HCT116 (cell line): ENCODE results near the gene HACD1. TPM values are rescaled to one million over a fixed set of nuclear protein-coding genes. Genes with fewer than 3 reads are reported as not detected.

Experiments used
- ATAC-seq: fragments of 200-7000 bp; cut with Tn5 transposase; 2 replicates; pipeline ENCODE4 v1.9.1; 2020; ENCODE audit warnings: mild to moderate bottlenecking, moderate library complexity
- BruUV-seq: library from RNA; stranded (reverse); fragments of 400-500 nt; replicated peaks from 2 replicates; lab custom pipeline; 2021; lab: Mats Ljungman, UMichigan
- CTCF ChIA-PET: fragments of 300-600 bp; sonication (Branson Sonifier 250); formaldehyde crosslinking; loops from one replicate; lab custom pipeline; 2021; ENCODE audit warnings: antibody characterized with exemption; lab: Charles Lee
- POLR2A ChIA-PET: fragments of 300-600, 350-600 bp; sonication (Branson Sonifier 250); formaldehyde crosslinking; loops from one replicate; lab custom pipeline; 2021; ENCODE audit warnings: antibody characterized with exemption; lab: Charles Lee
- RAD21 ChIA-PET, 2 experiments: fragments of 300-600 bp; sonication (Branson Sonifier 250); formaldehyde crosslinking; loops; one replicate each; lab custom pipeline; 2023; ENCODE audit warnings: low total read pairs in 2 of 2; ENCODE audit not compliant: uncharacterized antibody in 2 of 2, unreplicated experiment in 2 of 2, low non-redundant PET in 1 of 2; lab: Charles Lee
- DNase-seq: peaks from one replicate; pipeline ENCODE4 v3.0.0-alpha.2; 2010; ENCODE audit warnings: low read depth, low spot score
- H2AFZ ChIP-seq: fragments of 200-600 bp; shearing (Covaris generic), sonication (generic); 2 replicates; pipeline ENCODE4 v1.6.1; 2017; ENCODE audit warnings: low read depth, mixed run types, mixed read lengths, antibody characterized with exemption, low read length; ENCODE audit not compliant: poor library complexity, severe bottlenecking
- H3K27ac ChIP-seq: 2 replicates; pipeline ENCODE4 v1.5.1; 2012; ENCODE audit warnings: low read depth, low read length
- H3K27me3 ChIP-seq: fragments of 200-600 bp; sonication (generic); 2 replicates; pipeline ENCODE4 v1.6.1; 2016; ENCODE audit warnings: mixed run types, low read length, mixed read lengths; ENCODE audit not compliant: insufficient read depth
- H3K36me3 ChIP-seq, 2 experiments: fragments of 200-500 bp in 1 of 2; fragments of 200-600 bp in 1 of 2; sonication (Bioruptor generic) in 1 of 2; sonication (generic) in 1 of 2; 2 replicates each; pipeline versions ENCODE4 v1.5.1 to v1.6.1; 2014 to 2016; ENCODE audit warnings: low read length in 2 of 2, inconsistent platforms in 1 of 2, mixed read lengths in 1 of 2, mixed run types in 1 of 2; ENCODE audit not compliant: insufficient read depth in 2 of 2, control insufficient read depth in 1 of 2
- H3K4me1 ChIP-seq, 2 experiments: fragments of 200-600 bp in 1 of 2; sonication (generic) in 1 of 2; 2 replicates each; pipeline versions ENCODE4 v1.5.1 to v1.6.1; 2012 to 2017; ENCODE audit warnings: low read length in 2 of 2, inconsistent platforms in 1 of 2, mild to moderate bottlenecking in 1 of 2, mixed read lengths in 1 of 2, mixed run types in 1 of 2, moderate library complexity in 1 of 2; ENCODE audit not compliant: insufficient read depth in 2 of 2, control insufficient read depth in 1 of 2
- H3K4me2 ChIP-seq: fragments of 200-600 bp; sonication (generic); 2 replicates; pipeline ENCODE4 v1.6.1; 2017; ENCODE audit warnings: mixed run types, low read length, mixed read lengths
- H3K4me3 ChIP-seq, 2 experiments: fragments of 200-600 bp in 1 of 2; sonication (generic) in 1 of 2; replicated peaks in 1 of 2; 2 replicates each; pipeline ENCODE4 v1.5.1; 2011 to 2016; ENCODE audit warnings: low read length in 2 of 2, control low read depth in 1 of 2, low read depth in 1 of 2, mild to moderate bottlenecking in 1 of 2, mixed read lengths in 1 of 2, mixed run types in 1 of 2
- H3K79me2 ChIP-seq: fragments of 200-600 bp; sonication (generic); 2 replicates; pipeline ENCODE4 v1.6.1; 2017; ENCODE audit warnings: mild to moderate bottlenecking, mixed run types, low read length, moderate library complexity, mixed read lengths; ENCODE audit not compliant: insufficient read depth
- H3K9ac ChIP-seq: fragments of 200-600 bp; sonication (generic); 2 replicates; pipeline ENCODE4 v1.6.1; 2016; ENCODE audit warnings: low read length, mixed read lengths
- H3K9me2 ChIP-seq: fragments of 200-600 bp; sonication (generic), shearing (Covaris generic); 2 replicates; pipeline ENCODE4 v1.6.1; 2017; ENCODE audit warnings: mixed run types, mild to moderate bottlenecking, moderate library complexity; ENCODE audit not compliant: insufficient read depth
- H3K9me3 ChIP-seq, 2 experiments: fragments of 200-500 bp in 1 of 2; fragments of 200-600 bp in 1 of 2; sonication (Bioruptor generic) in 1 of 2; sonication (generic) in 1 of 2; 2 replicates each; pipeline ENCODE4 v1.6.1; 2014 to 2017; ENCODE audit warnings: low read length in 2 of 2, mixed read lengths in 2 of 2, inconsistent platforms in 1 of 2, low read depth in 1 of 2, mild to moderate bottlenecking in 1 of 2, mixed run types in 1 of 2, moderate library complexity in 1 of 2; ENCODE audit not compliant: control insufficient read depth in 1 of 2, insufficient read depth in 1 of 2
- H4K20me1 ChIP-seq: fragments of 200-600 bp; sonication (generic), shearing (Covaris generic); 2 replicates; pipeline ENCODE4 v1.6.1; 2017; ENCODE audit warnings: mixed run types, mild to moderate bottlenecking, moderate library complexity; ENCODE audit not compliant: insufficient read depth
- CEBPB ChIP-seq: IDR thresholded peaks from 2 replicates; pipeline ENCODE4 v1.6.1; 2012; ENCODE audit warnings: low read depth
- ELF1 ChIP-seq: IDR thresholded peaks from 2 replicates; pipeline ENCODE4 v1.6.1; 2012; ENCODE audit warnings: low read depth, borderline replicate concordance
- FOSL1 ChIP-seq: IDR thresholded peaks from 2 replicates; pipeline ENCODE4 v1.6.1; 2012; ENCODE audit warnings: low read depth
- POLR2A ChIP-seq: IDR thresholded peaks from 2 replicates; pipeline ENCODE4 v1.7.0; 2011; ENCODE audit warnings: borderline replicate concordance; ENCODE audit not compliant: insufficient read depth, insufficient read length; ENCODE audit errors: extremely low read depth
- TCF7L2 ChIP-seq: IDR thresholded peaks from 2 replicates; pipeline ENCODE4 v1.7.0; 2011; ENCODE audit warnings: borderline replicate concordance, inconsistent platforms; ENCODE audit not compliant: insufficient read depth, insufficient read length; ENCODE audit errors: extremely low read depth
- YY1 ChIP-seq: IDR thresholded peaks from 2 replicates; pipeline ENCODE4 v1.6.1; 2011; ENCODE audit warnings: low read length, low read depth, moderate library complexity, mild to moderate bottlenecking; ENCODE audit not compliant: insufficient replicate concordance; ENCODE audit errors: extremely low read depth
- ZFX ChIP-seq: fragments of 450-650 bp; IDR thresholded peaks from 2 replicates; pipeline ENCODE4 v1.6.1; 2017
- intact Hi-C: fragments of 100-400 bp; cut with micrococcal nuclease; formaldehyde crosslinking; loops from 2 replicates; pipeline ENCODE4 v1.10.0; 2022
- total RNA-seq: library from RNA; stranded (reverse); gene quantifications from one replicate; pipeline ENCODE4 v1.2.1, GENCODE V29; 2021; ENCODE audit not compliant: unreplicated experiment
- TF ChIP-seq, protein P1 (sequence below): IDR thresholded peaks from 2 replicates; pipeline ENCODE4 v1.6.1; 2012
- TF ChIP-seq, protein P2 (sequence below): IDR thresholded peaks from 2 replicates; pipeline ENCODE4 v1.6.1; 2012

The HACD1 gene
- total RNA-seq, 1 experiment from 2014 or later = 21.6 TPM

DNA sequence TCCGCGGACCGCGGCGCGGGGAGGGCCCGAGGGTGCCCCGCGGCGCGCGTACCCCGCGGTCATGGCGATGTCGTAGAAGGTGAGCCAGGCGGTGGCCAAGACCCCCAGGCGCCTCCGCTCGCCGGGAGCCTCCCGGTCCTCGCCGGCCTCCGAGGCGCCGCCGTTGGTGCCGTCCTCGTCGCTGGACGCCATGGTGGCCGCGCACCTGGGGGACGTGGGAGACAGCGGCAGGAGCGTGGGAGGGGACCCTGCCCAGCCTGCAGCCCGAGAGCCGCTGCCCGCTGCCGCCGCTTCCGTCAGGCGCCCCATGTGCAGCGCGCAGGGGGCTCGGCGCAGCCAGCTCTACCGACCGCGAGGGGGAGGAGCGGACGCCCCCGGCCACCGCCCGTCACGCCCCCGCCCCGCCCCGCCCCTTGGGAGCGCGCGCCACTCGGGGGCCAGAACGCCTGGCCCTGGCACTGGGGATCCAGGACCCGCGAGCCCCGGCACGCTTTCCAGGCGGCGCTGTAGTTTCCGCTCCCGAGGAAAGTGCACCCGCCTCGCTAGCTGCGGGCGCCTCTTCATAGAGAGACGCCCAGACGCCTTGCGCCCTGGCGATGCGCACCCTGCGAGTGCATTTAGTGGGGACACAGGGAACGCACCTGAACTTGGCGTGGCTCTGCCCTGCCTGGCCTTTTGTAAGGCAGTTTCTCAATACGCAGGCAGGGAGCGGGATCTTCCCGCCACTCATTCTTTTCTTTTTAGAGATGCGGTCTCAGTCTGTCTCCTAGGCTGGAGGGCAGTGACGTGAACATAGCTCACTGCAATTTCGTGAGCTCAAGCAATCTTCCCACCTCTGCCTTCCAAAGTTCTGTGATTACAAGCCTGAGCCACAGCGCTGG lies at the start of gene HACD1 (continued):
- TF ChIP-seq, protein P1, sequence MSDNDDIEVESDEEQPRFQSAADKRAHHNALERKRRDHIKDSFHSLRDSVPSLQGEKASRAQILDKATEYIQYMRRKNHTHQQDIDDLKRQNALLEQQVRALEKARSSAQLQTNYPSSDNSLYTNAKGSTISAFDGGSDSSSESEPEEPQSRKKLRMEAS = peak; percentile 83; the same call in 1 of the 2 replicates
- TF ChIP-seq, protein P2, sequence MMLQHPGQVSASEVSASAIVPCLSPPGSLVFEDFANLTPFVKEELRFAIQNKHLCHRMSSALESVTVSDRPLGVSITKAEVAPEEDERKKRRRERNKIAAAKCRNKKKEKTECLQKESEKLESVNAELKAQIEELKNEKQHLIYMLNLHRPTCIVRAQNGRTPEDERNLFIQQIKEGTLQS = no peak
- no peak for TF ChIP-seq ELF1
- peak; percentile 23 for TF ChIP-seq YY1
- TF ChIP-seq TCF7L2 = no peak
- TF ChIP-seq CEBPB = no peak
- TF ChIP-seq ZFX = peak; percentile 15; the same call in 1 of the 2 replicates

DNA sequence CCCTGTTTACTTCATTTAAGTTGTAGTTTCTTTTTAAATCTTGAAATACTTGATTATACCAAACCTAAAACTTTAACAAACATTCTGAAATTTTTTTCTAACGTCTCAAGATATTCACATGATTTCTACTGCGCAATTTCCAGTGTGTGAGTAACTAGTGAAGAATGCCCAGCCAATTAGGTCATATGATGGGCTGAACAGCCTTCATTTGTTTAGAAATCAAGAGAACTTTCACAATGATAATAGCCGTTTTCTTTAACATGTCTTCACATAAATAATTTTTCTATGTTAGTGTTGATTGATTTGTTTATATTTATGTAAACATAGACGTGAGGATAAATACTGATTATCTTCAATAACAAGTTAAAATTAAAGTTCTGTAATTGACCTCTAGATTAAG lies 48.6 kb upstream of the HACD1 start:
- no peak for ATAC-seq

More for the DNA sequence above, 48.6 kb upstream of the HACD1 start:
- Histone ChIP-seq H3K4me1 (peaks cover 2 to 17% of the 10 kb centered on the region in 2 experiments), H3K27me3 (no peaks in the 10 kb centered on the region), H3K79me2 (peaks cover 77% of the 10 kb centered on the region), H3K4me3 (peak overlapping the region in 1 of 2 experiments; percentile 0; a peak in 1 of 4 replicates), H3K9me2 (no peaks in the 10 kb centered on the region), H3K4me2 (peak overlapping the region; percentile 40), H3K9me3 (no peaks in the 10 kb centered on the region), H3K27ac (no peak overlapping the region), H3K9ac (no peak overlapping the region), H3K36me3 (no peaks in the 10 kb centered on the region), H4K20me1 (no peaks in the 10 kb centered on the region), H2AFZ (no peak overlapping the region)
- intact Hi-C loops = no loop called here
- DNase-seq = no peak
- ChIA-PET CTCF (no interaction called here), POLR2A (no interaction called here), RAD21 (no interaction called here)
- peak; percentile 36; the same call in 1 of the 2 replicates for TF ChIP-seq FOSL1
- no peak for TF ChIP-seq POLR2A
- TF ChIP-seq CEBPB = peak; percentile 72; the same call in 1 of the 2 replicates
- no TSS peak for BruUV-seq
